Measurements from ENCODE around the gene NECAB2.

Gene NECAB2

GRCh38 chr16:84032458-84033178, 64.6 kb downstream of the NECAB2 start:
- peaks cover 7% of the 10 kb centered on the region for H3K27me3 ChIP-seq (ENCODE audit: insufficient read depth, poor library complexity, severe bottlenecking)

GRCh38 chr16:84033251-84034195, 65.5 kb downstream of the NECAB2 start:
- DNase-seq (ENCODE audit: low read depth in 1 of 2, low spot score in 1 of 2) = no peak
- H3K4me3 ChIP-seq (replicated peaks; ENCODE audit: insufficient read depth, low read length) = no peak overlapping the region
- no peak for TF ChIP-seq CTCF (IDR thresholded peaks at IDR 0.05; ENCODE audit: insufficient read depth, low read length)
- TF ChIP-seq REST (IDR thresholded peaks at IDR 0.05; ENCODE audit: insufficient replicate concordance, low read depth) = no peak
- no peak for TF ChIP-seq GABPA (IDR thresholded peaks at IDR 0.05; ENCODE audit: low read depth)
- no peak for TF ChIP-seq POLR2AphosphoS5 (IDR thresholded peaks at IDR 0.05; ENCODE audit: low read depth)
- no peak for TF ChIP-seq SPI1 (IDR thresholded peaks at IDR 0.05; ENCODE audit: borderline replicate concordance, low read depth)
- peaks cover 7% of the 10 kb centered on the region for H3K27me3 ChIP-seq (ENCODE audit: insufficient read depth, poor library complexity, severe bottlenecking)
- no peak overlapping the region for H3K27ac ChIP-seq (replicated peaks)

More at GRCh38 chr16:84032458-84033178, 64.6 kb downstream of the NECAB2 start:
- DNase-seq (ENCODE audit: low read depth in 1 of 2, low spot score in 1 of 2) = no peak
- Histone ChIP-seq H3K27ac (replicated peaks) (no peak overlapping the region), H3K4me3 (replicated peaks; ENCODE audit: insufficient read depth, low read length) (no peak overlapping the region)
- TF ChIP-seq CTCF (IDR thresholded peaks at IDR 0.05; ENCODE audit: insufficient read depth, low read length) = no peak
- no peak for TF ChIP-seq GABPA (IDR thresholded peaks at IDR 0.05; ENCODE audit: low read depth)
- TF ChIP-seq REST (IDR thresholded peaks at IDR 0.05; ENCODE audit: insufficient replicate concordance, low read depth) = no peak
- no peak for TF ChIP-seq POLR2AphosphoS5 (IDR thresholded peaks at IDR 0.05; ENCODE audit: low read depth)
- no peak for TF ChIP-seq SPI1 (IDR thresholded peaks at IDR 0.05; ENCODE audit: borderline replicate concordance, low read depth)

- DNase-seq (ENCODE audit: low read depth in 1 of 2, low spot score in 1 of 2) = no peak
- TF ChIP-seq POLR2AphosphoS5 (IDR thresholded peaks at IDR 0.05; ENCODE audit: low read depth) = no peak
- Histone ChIP-seq H3K27ac (replicated peaks) (no peak overlapping the region), H3K27me3 (ENCODE audit: insufficient read depth, poor library complexity, severe bottlenecking) (peaks cover 7% of the 10 kb centered on the region), H3K4me3 (replicated peaks; ENCODE audit: insufficient read depth, low read length) (no peak overlapping the region)
Measured at GRCh38 chr16:84034516-84034915, 66.5 kb downstream of the NECAB2 start.

GRCh38 chr16:84036131-84036530, 68.1 kb downstream of the NECAB2 start:
- DNase-seq (ENCODE audit: low read depth in 1 of 2, low spot score in 1 of 2) = no peak
- Histone ChIP-seq H3K27me3 (ENCODE audit: insufficient read depth, poor library complexity, severe bottlenecking) (peaks cover 16% of the 10 kb centered on the region), H3K4me3 (replicated peaks; ENCODE audit: insufficient read depth, low read length) (no peak overlapping the region), H3K27ac (replicated peaks) (no peak overlapping the region)
- no peak for TF ChIP-seq CTCF (IDR thresholded peaks at IDR 0.05; ENCODE audit: insufficient read depth, low read length)
- no peak for TF ChIP-seq POLR2AphosphoS5 (IDR thresholded peaks at IDR 0.05; ENCODE audit: low read depth)
- no peak for TF ChIP-seq REST (IDR thresholded peaks at IDR 0.05; ENCODE audit: insufficient replicate concordance, low read depth)
- no peak for TF ChIP-seq GABPA (IDR thresholded peaks at IDR 0.05; ENCODE audit: low read depth)
- TF ChIP-seq SPI1 (IDR thresholded peaks at IDR 0.05; ENCODE audit: borderline replicate concordance, low read depth) = no peak
